ENCODE results near the gene STYXL1. TPM values are rescaled to one million over a fixed set of nuclear protein-coding genes. Genes with fewer than 3 reads are reported as not detected.

The STYXL1 gene
- total RNA-seq, 1 donor from 2014 or later: 71.7 TPM

DNA sequence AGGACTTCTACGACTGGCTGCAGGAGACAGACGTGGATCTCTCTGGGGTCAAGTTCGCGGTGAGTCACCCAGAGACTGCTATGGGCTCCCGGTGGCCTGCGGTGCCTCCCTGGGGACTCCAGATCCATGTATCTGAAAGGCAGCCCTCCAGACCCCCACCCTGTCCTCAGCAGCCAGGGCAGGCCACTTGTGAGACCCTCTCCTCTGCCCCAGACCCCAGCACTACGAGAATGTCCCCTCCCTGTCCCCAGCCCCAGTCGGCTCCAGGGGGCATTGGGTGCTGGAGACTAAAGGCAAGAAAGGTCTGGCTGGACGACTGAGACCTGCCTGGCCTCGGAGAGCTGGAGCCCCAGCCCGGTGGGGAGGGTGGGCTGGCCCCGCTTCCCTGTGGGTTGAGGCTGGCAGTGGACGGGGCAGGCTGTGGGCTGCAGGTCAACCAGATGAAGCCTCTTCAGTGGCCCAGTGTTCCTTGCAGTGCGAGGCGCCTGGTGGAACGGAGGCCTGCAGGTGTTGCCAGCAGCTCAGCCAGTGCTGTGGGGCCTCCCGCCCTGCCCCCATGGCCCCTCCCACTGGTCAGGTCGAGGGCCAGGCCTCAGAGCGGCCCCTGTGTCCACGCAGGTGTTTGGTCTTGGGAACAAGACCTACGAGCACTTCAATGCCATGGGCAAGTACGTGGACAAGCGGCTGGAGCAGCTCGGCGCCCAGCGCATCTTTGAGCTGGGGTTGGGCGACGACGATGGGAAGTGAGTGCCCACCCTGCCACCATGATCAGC, 67.2 kb downstream of the STYXL1 start:
- H3K4me3 ChIP-seq (ENCODE audit: low read depth, low read length): no peak overlapping the region
- H3K36me3 ChIP-seq (ENCODE audit: control insufficient read depth, insufficient read depth, low read length): peaks cover 1% of the 10 kb centered on the region
- H3K27me3 ChIP-seq (ENCODE audit: control insufficient read depth, insufficient read depth, low read length): no peaks in the 10 kb centered on the region
- TF ChIP-seq, protein P1, sequence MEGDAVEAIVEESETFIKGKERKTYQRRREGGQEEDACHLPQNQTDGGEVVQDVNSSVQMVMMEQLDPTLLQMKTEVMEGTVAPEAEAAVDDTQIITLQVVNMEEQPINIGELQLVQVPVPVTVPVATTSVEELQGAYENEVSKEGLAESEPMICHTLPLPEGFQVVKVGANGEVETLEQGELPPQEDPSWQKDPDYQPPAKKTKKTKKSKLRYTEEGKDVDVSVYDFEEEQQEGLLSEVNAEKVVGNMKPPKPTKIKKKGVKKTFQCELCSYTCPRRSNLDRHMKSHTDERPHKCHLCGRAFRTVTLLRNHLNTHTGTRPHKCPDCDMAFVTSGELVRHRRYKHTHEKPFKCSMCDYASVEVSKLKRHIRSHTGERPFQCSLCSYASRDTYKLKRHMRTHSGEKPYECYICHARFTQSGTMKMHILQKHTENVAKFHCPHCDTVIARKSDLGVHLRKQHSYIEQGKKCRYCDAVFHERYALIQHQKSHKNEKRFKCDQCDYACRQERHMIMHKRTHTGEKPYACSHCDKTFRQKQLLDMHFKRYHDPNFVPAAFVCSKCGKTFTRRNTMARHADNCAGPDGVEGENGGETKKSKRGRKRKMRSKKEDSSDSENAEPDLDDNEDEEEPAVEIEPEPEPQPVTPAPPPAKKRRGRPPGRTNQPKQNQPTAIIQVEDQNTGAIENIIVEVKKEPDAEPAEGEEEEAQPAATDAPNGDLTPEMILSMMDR (IDR thresholded peaks at IDR 0.05; ENCODE audit: insufficient read depth, low read length, poor library complexity, severe bottlenecking): no peak
- no peak for DNase-seq (ENCODE audit: low read depth)

DNA sequence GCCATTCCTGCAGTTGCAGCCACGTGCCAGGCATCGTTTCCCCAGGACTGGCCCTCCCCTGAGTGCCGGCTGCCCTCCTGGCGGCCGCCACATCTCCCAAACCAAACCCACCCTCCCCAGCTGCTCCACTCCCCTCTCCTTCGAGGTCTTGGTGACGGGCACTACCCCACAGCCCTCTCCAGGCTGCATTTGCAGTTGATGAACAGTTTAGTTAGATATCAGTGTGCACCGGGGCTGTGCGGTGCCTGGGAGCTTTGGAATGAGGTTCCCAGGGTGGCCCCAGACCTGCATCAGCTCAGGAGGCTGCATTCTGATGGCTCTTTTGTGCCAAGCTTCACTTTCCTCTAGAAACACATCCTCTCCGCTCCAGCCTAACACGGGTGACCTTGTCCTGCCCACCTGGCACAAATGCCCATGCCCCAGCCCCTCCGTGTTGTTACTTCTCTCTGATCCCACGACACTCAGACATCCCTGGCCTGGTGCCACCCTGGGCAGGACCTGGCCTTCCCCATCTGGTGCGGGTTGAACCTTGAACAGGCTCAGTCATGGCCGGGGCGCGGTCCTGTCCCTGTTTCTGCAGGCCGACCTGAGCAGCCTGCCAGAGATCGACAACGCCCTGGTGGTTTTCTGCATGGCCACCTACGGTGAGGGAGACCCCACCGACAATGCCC, 67.9 kb downstream of the STYXL1 start:
- DNase-seq (ENCODE audit: low read depth): no peak
- H3K4me3 ChIP-seq (ENCODE audit: low read depth, low read length): no peak overlapping the region
- no peaks in the 10 kb centered on the region for H3K27me3 ChIP-seq (ENCODE audit: control insufficient read depth, insufficient read depth, low read length)
- peaks cover 1% of the 10 kb centered on the region for H3K36me3 ChIP-seq (ENCODE audit: control insufficient read depth, insufficient read depth, low read length)
- TF ChIP-seq, protein P1 (IDR thresholded peaks at IDR 0.05; ENCODE audit: insufficient read depth, low read length, poor library complexity, severe bottlenecking): no peak

DNA sequence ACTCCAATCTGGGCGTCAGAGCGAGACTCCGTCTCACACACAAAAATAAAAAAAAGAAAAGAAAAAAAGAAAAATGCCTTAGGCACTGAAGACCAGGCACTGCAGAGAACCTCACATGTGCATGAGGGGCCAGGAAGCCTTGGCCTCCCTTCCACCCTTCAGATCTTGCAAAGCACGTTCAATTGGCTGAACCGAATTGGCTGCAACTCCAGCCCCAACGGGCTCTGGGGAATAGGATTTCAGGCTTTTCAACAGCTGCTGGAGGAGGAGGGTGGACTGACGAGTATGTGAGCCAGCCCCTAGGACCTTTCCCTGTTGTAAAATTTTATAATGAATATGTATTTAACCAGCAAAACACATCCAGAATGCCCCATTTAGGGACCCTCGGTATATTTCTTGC, 70.1 kb downstream of the STYXL1 start:
- DNase-seq (ENCODE audit: low read depth): no peak
- peaks cover 2% of the 10 kb centered on the region for H3K36me3 ChIP-seq (ENCODE audit: control insufficient read depth, insufficient read depth, low read length)
- TF ChIP-seq, protein P1 (IDR thresholded peaks at IDR 0.05; ENCODE audit: insufficient read depth, low read length, poor library complexity, severe bottlenecking): no peak
- no peaks in the 10 kb centered on the region for H3K27me3 ChIP-seq (ENCODE audit: control insufficient read depth, insufficient read depth, low read length)
- H3K4me3 ChIP-seq (ENCODE audit: low read depth, low read length): no peak overlapping the region

DNA sequence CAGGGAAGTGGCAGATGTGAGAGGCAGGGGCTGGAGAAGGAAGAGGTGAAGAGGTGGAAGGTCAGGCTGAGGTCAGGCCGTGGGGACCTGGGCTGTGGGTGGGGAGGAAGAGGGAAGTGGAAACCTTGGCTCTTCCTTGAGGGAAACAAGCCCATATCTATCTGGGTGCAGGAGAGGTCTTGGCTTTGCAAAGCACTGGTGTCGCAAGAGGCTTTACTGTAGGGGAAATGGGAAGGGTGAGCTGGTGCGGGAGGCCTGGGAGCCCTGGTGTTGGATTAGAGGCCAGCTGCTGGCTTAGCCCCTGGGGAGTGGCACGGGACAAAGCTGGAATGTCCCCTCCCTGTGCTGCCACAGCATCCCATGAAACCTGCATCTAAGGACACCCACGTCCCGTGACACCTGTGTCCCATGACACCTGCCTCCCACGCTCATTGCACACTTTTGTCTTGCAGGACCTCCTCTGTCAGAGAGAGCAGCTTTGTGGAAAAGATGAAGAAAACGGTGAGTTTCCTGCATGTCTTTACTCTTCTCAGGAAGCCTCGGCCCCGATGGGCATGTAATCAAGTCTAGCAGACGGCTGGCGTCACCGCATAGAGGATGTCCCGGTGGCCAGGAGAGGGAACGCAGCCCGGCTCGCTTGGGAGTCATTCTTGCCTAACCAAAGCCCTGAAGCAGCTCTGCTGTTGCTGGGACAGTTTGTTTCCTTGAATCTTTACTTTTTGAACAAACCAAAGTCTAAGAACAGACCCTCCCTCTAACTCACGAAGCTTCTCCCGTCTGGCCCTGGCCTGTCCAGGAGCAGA, 75.6 kb downstream of the STYXL1 start:
- DNase-seq (ENCODE audit: low read depth): no peak

DNA sequence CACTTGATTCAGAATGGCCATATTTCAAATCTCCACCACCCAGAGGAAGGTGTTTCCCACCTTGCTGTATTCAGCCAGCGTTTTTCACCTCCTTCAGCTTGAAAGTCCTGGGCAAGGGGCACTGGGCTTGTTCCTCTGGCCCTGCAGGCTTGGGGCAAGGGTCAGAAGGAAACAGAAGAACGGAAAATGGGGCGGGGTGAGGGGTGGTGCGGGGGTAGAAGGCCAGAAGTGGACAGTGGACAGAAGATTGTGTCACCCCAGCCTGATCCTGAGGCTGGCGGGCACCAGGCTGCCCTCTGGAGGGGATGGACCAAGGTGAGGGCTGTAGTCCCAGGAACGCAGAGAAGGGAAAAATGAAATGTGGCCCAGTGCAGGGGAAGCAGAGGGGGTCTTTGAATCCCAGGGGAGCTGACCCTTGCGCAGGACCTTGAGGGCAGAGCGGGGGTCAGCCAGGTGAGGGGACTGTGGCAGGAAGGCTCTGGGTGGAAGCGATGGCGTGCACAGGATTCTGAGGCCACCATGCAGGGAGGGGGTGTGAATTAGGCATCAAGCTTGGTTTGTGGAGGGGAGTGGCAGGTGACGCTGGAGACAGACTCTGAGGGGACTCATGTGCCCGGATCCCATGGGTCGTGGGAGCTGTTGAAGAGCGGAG, 76.4 kb downstream of the STYXL1 start:
- H3K27me3 ChIP-seq (ENCODE audit: control insufficient read depth, insufficient read depth, low read length): no peaks in the 10 kb centered on the region
- no peak overlapping the region for H3K4me3 ChIP-seq (ENCODE audit: low read depth, low read length)
- TF ChIP-seq, protein P1 (IDR thresholded peaks at IDR 0.05; ENCODE audit: insufficient read depth, low read length, poor library complexity, severe bottlenecking): no peak
- DNase-seq (ENCODE audit: low read depth): no peak
- peaks cover 1% of the 10 kb centered on the region for H3K36me3 ChIP-seq (ENCODE audit: control insufficient read depth, insufficient read depth, low read length)

More for the DNA sequence above, 75.6 kb downstream of the STYXL1 start:
- H3K4me3 ChIP-seq (ENCODE audit: low read depth, low read length): no peak overlapping the region
- peaks cover 1% of the 10 kb centered on the region for H3K36me3 ChIP-seq (ENCODE audit: control insufficient read depth, insufficient read depth, low read length)
- H3K27me3 ChIP-seq (ENCODE audit: control insufficient read depth, insufficient read depth, low read length): no peaks in the 10 kb centered on the region
- TF ChIP-seq, protein P1 (IDR thresholded peaks at IDR 0.05; ENCODE audit: insufficient read depth, low read length, poor library complexity, severe bottlenecking): no peak

Data from kidney epithelial cell (primary cell).